NT2/D1 (cell line): ENCODE data around the gene FGF4.

ENCODE experiments used
- SUZ12 ChIP-seq: IDR thresholded peaks from 2 replicates; pipeline ENCODE4 v1.6.1; 2011; ENCODE audit not compliant: insufficient read length, insufficient read depth; ENCODE audit errors: extremely low read depth
- YY1 ChIP-seq: IDR thresholded peaks from 2 replicates; pipeline ENCODE4 v1.6.1; 2011; ENCODE audit not compliant: insufficient read length, insufficient read depth
- ZNF274 ChIP-seq: IDR thresholded peaks from 2 replicates; pipeline ENCODE4 v1.6.1; 2011; ENCODE audit warnings: mild to moderate bottlenecking, low read depth, low read length

GRCh38 chr11:69797156-69797555 lies 22.0 kb upstream of the FGF4 start:
- TF ChIP-seq YY1: no peak
- TF ChIP-seq ZNF274: no peak
- TF ChIP-seq SUZ12: no peak
